Mucosa of rectum (tissue), 2 donors: Measurements from ENCODE around the gene GOT1.

ENCODE experiments used
- H3K27ac ChIP-seq, 2 donors: one replicate each; pipeline ENCODE4 v1.7.0; 2013; ENCODE audit warnings: inconsistent platforms in 2 of 2, low read depth in 2 of 2, low read length in 2 of 2
- H3K27me3 ChIP-seq, 2 donors: one replicate each; pipeline ENCODE4 v1.7.0; 2013; ENCODE audit warnings: low read length in 2 of 2; ENCODE audit not compliant: control insufficient read depth in 2 of 2, insufficient read depth in 2 of 2
- H3K36me3 ChIP-seq, 2 donors: one replicate each; pipeline ENCODE4 v1.7.0; 2013; ENCODE audit warnings: low read length in 2 of 2; ENCODE audit not compliant: control insufficient read depth in 2 of 2, insufficient read depth in 2 of 2
- H3K4me1 ChIP-seq, 2 donors: one replicate each; pipeline ENCODE4 v1.7.0; 2013; ENCODE audit warnings: low read length in 2 of 2, mild to moderate bottlenecking in 1 of 2; ENCODE audit not compliant: control insufficient read depth in 2 of 2, insufficient read depth in 2 of 2
- H3K4me3 ChIP-seq, 2 donors: one replicate each; pipeline ENCODE4 v1.7.0; 2013; ENCODE audit warnings: low read length in 2 of 2
- H3K9ac ChIP-seq, 2 donors: one replicate each; pipeline ENCODE4 v1.7.0; 2013; ENCODE audit warnings: low read length in 2 of 2, low read depth in 1 of 2, mild to moderate bottlenecking in 1 of 2
- H3K9me3 ChIP-seq, 2 donors: one replicate each; pipeline ENCODE4 v1.7.0; 2013; ENCODE audit warnings: low read length in 2 of 2; ENCODE audit not compliant: control insufficient read depth in 2 of 2
- donor health status: healthy.
- donor health status: Normal muscosa, but diverticular disease.

The GOT1 gene

GRCh38 chr10:99389729-99390480 lies 40.5 kb downstream of the GOT1 start:
- Histone ChIP-seq H3K27me3 (no peaks in the 10 kb centered on the region), H3K9me3 (no peaks in the 10 kb centered on the region), H3K36me3 (peaks cover 5 to 6% of the 10 kb centered on the region in 2 donors), H3K4me1 (no peaks in the 10 kb centered on the region), H3K9ac (no peak overlapping the region), H3K27ac (no peak overlapping the region), H3K4me3 (no peak overlapping the region)

- H3K4me3 ChIP-seq = no peak overlapping the region
- H3K36me3 ChIP-seq = no peaks in the 10 kb centered on the region
- H3K27me3 ChIP-seq = no peaks in the 10 kb centered on the region
- no peaks in the 10 kb centered on the region for H3K9me3 ChIP-seq
- no peaks in the 10 kb centered on the region for H3K4me1 ChIP-seq
- no peak overlapping the region for H3K9ac ChIP-seq
- no peak overlapping the region for H3K27ac ChIP-seq
These were observed 42.9 kb downstream of the GOT1 start for GRCh38 chr10:99387541-99387940.

GRCh38 chr10:99387071-99387470 lies 43.4 kb downstream of the GOT1 start:
- Histone ChIP-seq H3K27ac (no peak overlapping the region), H3K9me3 (no peaks in the 10 kb centered on the region), H3K4me3 (no peak overlapping the region), H3K27me3 (no peaks in the 10 kb centered on the region), H3K36me3 (no peaks in the 10 kb centered on the region), H3K9ac (no peak overlapping the region), H3K4me1 (no peaks in the 10 kb centered on the region)

- no peaks in the 10 kb centered on the region for H3K9me3 ChIP-seq
- no peaks in the 10 kb centered on the region for H3K4me1 ChIP-seq
- H3K27me3 ChIP-seq = no peaks in the 10 kb centered on the region
These were observed 48.2 kb downstream of the GOT1 start for GRCh38 chr10:99382176-99382575.

GRCh38 chr10:99375426-99375825 lies 55.0 kb downstream of the GOT1 start:
- H3K9ac ChIP-seq = no peak overlapping the region
- no peak overlapping the region for H3K4me3 ChIP-seq
- H3K27me3 ChIP-seq = peaks cover 1 to 3% of the 10 kb centered on the region in 2 donors
- H3K36me3 ChIP-seq = no peaks in the 10 kb centered on the region
- H3K4me1 ChIP-seq = peaks cover 0 to 3% of the 10 kb centered on the region in 2 donors
- H3K27ac ChIP-seq = no peak overlapping the region
- no peaks in the 10 kb centered on the region for H3K9me3 ChIP-seq

More at GRCh38 chr10:99382176-99382575, 48.2 kb downstream of the GOT1 start:
- Histone ChIP-seq H3K9ac (no peak overlapping the region), H3K36me3 (no peaks in the 10 kb centered on the region), H3K27ac (no peak overlapping the region), H3K4me3 (no peak overlapping the region)

GRCh38 chr10:99374972-99375371 lies 55.5 kb downstream of the GOT1 start:
- Histone ChIP-seq H3K27ac (no peak overlapping the region), H3K9ac (no peak overlapping the region), H3K36me3 (no peaks in the 10 kb centered on the region), H3K9me3 (no peaks in the 10 kb centered on the region), H3K4me1 (peaks cover 0 to 3% of the 10 kb centered on the region in 2 donors), H3K27me3 (peaks cover 4 to 8% of the 10 kb centered on the region in 2 donors), H3K4me3 (no peak overlapping the region)

- Histone ChIP-seq H3K27me3 (peaks cover 4 to 11% of the 10 kb centered on the region in 2 donors), H3K9me3 (no peaks in the 10 kb centered on the region), H3K9ac (no peak overlapping the region), H3K27ac (no peak overlapping the region), H3K4me3 (no peak overlapping the region), H3K36me3 (no peaks in the 10 kb centered on the region), H3K4me1 (peaks cover 0 to 3% of the 10 kb centered on the region in 2 donors)
These were observed 55.9 kb downstream of the GOT1 start for GRCh38 chr10:99374526-99374925.

- Histone ChIP-seq H3K27me3 (peaks cover 7 to 11% of the 10 kb centered on the region in 2 donors), H3K36me3 (no peaks in the 10 kb centered on the region)
These were observed 57.7 kb downstream of the GOT1 start for GRCh38 chr10:99372546-99373271.

GRCh38 chr10:99370993-99371392 lies 59.4 kb downstream of the GOT1 start:
- Histone ChIP-seq H3K9me3 (no peaks in the 10 kb centered on the region), H3K4me3 (no peak overlapping the region), H3K4me1 (peaks cover 0 to 3% of the 10 kb centered on the region in 2 donors), H3K36me3 (no peaks in the 10 kb centered on the region), H3K9ac (no peak overlapping the region), H3K27me3 (peaks cover 7 to 17% of the 10 kb centered on the region in 2 donors), H3K27ac (no peak overlapping the region)

More at GRCh38 chr10:99372546-99373271, 57.7 kb downstream of the GOT1 start:
- Histone ChIP-seq H3K27ac (no peak overlapping the region), H3K9me3 (no peaks in the 10 kb centered on the region), H3K9ac (no peak overlapping the region), H3K4me3 (no peak overlapping the region), H3K4me1 (peaks cover 0 to 3% of the 10 kb centered on the region in 2 donors)

GRCh38 chr10:99369551-99369950 lies 60.9 kb downstream of the GOT1 start:
- H3K9ac ChIP-seq = no peak overlapping the region
- no peaks in the 10 kb centered on the region for H3K36me3 ChIP-seq
- H3K9me3 ChIP-seq = no peaks in the 10 kb centered on the region
- peaks cover 0 to 3% of the 10 kb centered on the region in 2 donors for H3K4me1 ChIP-seq
- H3K27me3 ChIP-seq = peaks cover 7 to 17% of the 10 kb centered on the region in 2 donors
- H3K27ac ChIP-seq = no peak overlapping the region
- no peak overlapping the region for H3K4me3 ChIP-seq
